NCI-H2107 (cell line): ENCODE data around the gene SECISBP2.
A peak's percentile ranks its signal among the peaks of the same experiment; 100 is the strongest.
"Not testable (repeated sequence)": the region's sequence is repeated elsewhere in the genome, so short reads cannot be mapped to it uniquely, and the experiment has no call there.

Experiments
- DNase-seq: peaks from one replicate; lab custom pipeline; 2025; lab: John Stamatoyannopoulos, UW

SECISBP2 gene, protein sequence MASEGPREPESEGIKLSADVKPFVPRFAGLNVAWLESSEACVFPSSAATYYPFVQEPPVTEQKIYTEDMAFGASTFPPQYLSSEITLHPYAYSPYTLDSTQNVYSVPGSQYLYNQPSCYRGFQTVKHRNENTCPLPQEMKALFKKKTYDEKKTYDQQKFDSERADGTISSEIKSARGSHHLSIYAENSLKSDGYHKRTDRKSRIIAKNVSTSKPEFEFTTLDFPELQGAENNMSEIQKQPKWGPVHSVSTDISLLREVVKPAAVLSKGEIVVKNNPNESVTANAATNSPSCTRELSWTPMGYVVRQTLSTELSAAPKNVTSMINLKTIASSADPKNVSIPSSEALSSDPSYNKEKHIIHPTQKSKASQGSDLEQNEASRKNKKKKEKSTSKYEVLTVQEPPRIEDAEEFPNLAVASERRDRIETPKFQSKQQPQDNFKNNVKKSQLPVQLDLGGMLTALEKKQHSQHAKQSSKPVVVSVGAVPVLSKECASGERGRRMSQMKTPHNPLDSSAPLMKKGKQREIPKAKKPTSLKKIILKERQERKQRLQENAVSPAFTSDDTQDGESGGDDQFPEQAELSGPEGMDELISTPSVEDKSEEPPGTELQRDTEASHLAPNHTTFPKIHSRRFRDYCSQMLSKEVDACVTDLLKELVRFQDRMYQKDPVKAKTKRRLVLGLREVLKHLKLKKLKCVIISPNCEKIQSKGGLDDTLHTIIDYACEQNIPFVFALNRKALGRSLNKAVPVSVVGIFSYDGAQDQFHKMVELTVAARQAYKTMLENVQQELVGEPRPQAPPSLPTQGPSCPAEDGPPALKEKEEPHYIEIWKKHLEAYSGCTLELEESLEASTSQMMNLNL

DNA sequence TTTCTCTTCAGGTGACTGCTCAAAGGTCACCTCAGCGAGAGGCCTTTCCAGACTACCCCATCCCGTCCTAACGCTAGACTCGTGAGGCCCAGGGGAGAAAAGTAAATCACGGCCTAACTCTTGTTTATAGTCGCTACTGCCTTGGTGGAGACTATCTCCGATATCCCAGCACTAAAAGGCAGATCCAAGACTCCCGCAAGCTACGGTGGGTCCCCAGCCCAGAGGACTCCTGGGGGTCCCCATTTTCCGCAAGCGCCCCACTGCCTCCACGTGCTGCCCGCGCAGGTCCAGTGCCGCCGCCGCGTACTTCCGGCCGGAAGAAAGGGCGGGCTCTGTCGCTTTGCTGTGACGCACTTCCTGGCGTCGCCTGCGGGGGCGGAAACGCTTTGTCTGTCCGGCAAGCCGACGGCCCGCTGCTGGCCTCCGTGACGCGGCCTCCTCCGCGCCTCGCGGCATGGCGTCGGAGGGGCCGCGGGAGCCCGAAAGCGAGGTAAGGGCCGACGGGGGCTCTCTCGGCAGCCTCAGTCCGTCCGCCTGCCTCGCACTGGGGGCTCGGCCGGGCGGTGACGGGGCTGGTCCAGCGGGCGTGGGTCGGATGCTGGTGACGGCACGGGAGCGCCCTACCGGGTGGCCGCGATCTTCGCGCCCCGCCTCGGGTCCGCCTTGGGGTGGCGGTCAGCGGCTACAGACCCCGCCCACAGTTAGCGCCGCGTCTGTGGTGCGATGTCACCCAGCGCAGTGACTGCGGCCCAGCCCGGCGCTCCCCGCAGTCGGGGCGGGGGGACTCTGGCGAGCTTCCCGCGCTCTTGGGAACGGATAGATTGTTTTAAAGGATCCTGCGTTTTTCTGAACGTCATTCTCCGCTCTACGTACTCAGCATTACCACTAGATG, at the start of gene SECISBP2:
Gene SECISBP2 (plus strand): TSS at position 378 of the 892 bp plus-strand sequence. CDS start 77 bp downstream, at position 455.
- peak; percentile 84 for DNase-seq

DNA sequence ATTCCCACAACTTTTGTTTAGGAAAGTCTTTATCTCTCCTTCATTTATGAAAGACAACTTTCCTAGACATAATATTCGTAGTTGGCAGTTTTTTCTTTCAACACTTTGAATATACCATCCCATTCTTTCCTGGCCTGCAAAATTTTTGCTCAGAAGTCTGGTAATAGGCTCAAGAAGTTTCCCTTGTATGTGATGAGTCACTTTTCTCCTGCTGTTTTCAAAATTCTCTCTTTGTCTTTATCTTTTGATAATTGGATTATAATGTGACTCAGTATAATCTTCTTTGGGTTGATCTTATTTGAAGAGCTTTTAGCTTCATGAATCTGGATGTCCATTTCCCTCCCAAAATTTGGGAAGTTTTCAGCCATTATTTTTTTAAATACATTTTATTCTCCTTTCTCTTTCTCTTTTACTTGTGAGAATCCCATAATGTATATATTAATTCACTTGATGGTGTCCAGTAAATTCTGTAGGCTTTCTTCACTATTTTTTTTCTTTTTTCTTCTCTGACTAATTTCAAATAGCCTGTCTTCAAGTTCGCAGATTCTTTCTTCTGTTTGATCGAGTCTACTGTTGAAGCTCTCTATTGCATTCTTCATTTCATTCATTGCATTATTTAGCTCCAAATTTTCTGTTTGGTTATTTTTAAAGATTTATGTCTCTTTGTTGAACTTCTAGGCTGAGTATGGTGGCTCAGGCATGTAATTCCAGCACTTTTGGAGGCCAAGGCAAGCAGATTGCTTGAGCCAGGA, 44.6 kb upstream of the SECISBP2 start:
- DNase-seq: no peak

DNA sequence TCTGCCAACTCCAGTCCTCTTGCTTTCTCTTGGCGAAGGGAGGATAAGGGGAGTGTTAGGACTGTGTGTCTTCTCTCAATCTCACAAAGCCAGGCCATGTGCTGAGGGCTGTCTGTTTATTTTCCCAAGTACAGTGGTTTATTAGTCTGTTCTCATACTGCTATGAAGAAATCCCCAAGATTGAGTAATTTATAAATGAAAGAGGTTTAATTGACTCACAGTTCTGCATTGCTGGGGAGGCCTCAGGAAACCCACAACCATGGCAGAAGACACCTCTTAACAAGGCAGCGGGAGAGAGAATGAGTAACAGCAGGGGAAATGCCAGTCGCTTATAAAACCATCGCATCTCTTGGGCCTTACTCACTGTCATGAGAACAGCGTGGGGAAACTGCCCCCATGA, 43.5 kb upstream of the SECISBP2 start:
- DNase-seq: no peak

DNA sequence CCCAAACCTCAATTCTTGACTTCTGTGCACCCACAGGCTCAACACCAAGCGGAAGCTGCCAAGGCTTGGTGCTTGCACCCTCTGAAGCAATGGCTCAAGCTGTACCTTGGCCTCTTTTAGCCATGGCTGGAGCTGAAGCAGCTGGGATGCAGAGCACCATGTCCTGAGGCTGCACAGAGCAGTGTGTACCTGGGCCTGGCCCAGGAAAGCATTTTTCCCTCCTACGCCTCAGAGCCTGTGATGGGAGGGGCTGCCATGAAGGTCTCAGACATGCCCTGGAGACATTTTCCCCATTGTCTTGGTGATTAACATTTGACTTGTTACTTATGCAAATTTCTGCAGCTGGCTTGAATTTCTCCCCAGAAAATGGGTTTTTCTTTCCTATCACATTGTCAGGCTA, 42.3 kb upstream of the SECISBP2 start:
- not testable (repeated sequence) for DNase-seq

DNA sequence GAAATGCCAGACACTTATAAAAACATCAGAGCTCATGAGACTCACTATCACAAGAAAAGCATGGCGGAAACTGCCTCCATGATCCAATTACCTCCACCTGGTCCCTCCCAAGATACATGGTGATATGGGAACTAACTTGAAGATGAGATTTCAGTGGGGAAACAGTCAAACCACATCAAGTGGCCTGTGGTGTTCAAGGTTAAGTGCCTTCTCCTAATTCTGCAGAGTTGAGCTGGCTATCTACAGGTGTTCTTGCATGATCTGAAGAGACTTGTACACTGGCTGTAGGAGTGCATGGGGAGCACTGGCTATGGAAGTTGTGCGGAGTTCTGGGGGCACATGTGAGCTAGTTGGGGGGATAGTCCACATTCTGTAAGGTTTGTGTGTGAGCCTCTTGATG, 41.3 kb upstream of the SECISBP2 start:
- no peak for DNase-seq

DNA sequence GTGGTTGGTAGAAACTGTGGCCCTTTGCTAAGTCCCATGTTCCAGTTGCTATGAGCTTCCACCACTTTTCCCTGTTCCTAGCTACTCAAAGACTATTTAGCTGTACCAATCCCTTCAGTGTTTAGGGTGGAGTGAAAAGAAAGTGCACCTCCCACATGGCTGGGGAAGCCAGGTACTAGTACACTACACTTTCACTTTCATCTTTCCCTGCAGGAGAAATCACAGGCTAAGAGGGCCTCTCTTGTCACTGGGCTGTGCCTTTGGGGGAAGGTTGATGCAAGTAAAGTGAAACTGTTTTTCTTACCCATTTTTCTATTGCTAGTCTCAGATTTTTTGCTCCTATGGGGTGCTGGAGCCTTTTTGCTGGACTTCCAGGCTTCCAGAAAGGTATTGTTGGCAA, 40.8 kb upstream of the SECISBP2 start:
- DNase-seq: no peak

DNA sequence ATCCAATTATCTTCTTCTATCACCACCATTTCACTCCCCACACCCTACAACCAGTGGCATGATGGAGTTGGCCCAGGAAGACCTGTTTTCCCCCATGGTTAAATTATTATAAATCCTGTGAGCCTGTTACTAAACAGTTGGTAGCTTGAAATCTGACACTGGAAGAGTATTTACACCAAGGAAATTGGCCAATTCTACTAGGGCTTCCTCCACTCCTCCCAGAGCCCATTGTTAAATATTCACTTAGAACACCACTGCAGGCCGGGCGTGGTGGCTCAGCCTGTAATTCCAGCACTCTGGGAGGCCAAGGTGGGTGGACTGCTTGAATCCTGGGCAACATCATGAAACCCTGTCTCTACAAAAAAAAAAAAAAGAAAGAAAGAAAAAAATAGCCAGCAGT, 39.7 kb upstream of the SECISBP2 start:
- DNase-seq: no peak

DNA sequence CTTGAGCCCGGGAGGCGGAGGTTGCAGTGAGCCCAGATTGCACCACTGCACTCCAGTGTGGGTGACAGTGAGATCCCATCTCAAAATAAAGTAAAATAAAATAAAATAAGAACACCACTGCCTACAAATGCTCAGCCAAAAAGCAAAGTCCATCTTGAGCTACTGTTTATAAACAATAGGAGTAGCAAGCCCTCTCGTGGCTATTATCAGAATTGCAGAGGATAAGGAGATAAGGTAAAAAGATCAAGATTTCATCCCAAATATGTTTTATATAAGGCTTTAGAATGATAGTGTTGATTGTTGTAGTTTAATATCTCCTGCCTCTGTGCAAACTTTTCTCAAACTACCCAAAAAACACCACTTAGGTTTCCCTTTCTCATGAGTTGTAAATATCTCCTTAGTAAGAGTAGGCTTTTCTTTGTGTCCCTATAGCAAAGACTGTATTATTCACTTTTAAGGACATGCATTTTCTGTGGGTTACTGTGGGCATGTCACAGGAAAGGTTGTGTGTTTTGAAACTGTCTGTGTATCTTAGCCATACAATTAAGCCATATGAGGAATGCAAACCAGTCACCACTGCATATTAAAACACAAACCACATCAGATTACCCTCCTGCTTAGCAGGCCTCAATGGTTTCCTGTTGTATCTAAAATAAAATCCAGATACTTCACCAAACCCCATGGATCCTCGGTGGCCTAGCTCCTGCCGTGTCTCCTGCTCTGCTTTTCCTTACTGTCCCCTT, 39.1 kb upstream of the SECISBP2 start:
- DNase-seq: no peak

DNA sequence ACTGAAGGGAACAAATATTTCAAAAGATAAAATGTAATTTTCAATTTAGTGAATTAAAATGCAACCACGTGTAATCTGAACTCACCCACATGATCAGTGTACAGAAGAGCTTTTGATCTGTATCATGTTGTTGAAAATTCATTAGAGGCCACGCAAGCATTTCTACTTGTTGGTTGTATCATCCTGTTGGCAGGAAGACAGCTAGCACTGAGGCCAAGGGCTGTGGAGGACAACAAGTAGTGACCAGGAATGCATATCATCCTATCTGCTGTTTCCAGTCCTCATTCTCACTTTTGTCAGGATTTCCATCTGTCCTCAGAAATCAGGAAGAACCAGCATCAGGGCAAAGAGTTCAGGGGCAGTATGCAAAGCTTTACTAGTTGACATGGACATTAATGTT, 37.2 kb upstream of the SECISBP2 start:
- DNase-seq: no peak

DNA sequence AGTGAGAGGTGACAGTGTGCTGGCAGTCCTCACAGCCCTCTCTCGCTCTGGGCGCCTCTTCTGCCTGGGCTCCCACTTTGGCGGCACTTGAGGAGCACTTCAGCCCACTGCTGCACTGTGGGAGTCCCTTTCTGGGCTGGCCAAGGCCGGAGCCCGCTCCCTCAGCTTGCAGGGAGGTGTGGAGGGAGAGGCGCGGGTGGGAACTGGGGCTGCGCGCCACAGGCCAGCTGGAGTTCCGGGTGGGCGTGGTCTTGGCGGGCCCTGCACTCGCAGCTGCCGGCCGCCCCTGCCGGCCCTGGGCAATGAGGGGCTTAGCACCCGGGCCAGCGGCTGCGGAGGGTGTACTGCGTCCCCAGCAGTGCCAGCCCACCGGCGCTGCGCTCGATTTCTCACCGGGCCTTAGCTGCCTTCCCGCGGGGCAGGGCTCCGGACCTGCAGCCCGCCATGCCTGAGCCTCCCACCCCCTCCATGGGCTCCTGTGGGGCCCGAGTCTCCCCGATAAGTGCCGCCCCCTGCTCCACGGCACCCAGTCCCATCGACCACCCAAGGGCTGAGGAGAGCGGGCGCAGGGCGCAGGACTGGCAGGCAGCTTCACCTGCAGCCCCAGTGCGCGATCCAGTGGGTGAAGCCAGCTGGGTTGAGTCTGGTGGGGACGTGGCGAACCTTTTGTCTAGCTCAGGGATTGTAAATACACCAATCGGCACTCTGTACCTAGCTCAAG, 35.9 kb upstream of the SECISBP2 start:
- DNase-seq: not testable (repeated sequence)

DNA sequence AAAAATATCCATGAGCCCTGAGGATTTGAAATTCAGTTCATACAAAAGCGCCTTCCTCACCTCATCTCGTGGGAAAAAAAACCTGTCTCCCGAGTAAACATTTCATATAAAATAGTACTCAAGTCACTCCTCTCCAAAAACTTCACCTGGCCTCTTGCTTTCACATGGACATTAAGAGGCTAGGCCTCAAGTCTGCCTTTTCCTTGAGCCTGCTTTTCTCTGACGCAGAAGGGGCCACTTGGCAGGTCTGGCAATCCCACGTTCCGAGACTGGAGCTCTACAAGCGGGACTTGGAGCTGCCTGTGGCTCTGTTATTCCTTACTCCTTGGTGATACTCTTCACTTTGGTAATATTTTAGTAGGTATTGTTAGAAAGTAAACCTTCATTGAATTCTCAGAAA, 34.2 kb upstream of the SECISBP2 start:
- no peak for DNase-seq

DNA sequence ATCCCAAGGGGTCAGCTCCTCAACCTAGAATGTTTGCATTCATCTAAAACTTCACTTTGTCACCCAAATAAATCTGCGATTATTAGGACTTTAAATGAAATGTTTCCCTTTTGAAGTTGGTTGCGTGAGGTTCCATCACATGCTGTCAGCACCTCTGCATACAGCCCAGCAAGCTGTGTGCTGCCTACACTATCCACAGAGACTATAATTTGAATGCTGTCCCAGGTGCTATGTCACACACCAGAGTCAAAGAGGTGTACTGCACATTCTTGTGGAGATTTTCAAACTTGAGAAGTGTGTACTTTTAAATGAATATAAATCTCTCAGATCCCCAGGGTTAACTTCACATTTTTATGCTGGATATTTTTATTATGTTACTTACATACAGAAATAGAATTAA, 26.6 kb upstream of the SECISBP2 start:
- no peak for DNase-seq

DNA sequence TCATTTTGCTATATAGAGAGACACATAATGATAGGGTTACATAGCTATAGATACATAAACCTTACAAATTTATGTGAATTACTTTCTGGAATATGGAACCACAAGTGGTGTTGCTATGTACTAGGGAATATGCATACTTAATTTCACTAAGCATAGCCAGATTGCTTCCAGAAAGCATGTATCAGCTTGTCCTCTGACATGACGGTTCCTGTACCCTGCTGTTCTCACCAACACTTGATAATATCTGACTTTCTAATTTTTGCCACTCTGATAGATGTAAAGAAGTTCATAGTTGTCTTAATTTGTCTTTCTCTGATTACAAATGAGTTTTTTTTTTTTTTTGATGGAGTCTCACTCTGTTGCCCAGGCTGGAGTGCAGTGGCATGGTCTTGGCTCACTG, 25.3 kb upstream of the SECISBP2 start:
- DNase-seq: no peak

DNA sequence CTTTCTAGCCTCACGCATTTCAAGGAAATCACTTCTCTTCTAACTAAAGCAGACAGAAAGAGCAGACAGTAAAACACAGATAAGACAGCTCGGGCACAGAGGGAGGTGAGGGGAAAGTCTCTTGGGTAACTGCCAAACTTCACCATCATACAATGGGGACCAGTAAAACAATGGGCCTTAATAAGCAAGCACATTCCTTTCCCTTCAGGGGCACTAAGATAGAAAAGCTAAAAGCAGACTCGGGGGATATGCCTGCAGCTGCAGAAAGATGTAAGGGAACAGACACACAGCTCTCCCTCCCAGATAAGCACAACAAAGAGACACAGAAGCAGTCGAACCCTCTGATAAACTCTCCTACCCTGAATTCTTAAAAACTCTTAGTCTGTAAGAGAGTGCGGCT, 22.9 kb upstream of the SECISBP2 start:
- DNase-seq: no peak

DNA sequence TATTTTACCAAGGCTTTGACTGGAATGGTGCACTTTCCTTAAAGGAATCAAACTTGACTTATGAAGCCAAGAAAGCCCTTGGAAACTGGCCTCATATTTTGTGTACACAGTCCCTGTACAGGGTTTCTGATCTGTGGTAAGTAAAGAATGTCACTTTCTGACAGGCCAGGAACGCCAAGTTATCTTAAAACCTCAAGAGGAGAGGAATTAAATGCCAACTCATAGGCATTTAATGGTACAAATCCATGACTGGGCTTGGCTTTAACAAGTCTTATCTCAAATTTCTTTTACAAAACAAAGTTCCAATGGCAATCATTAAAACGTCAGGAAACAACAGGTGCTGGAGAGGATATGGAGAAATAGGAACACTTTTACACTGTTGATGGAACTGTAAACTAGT, 16.3 kb upstream of the SECISBP2 start:
- DNase-seq: not testable (repeated sequence)

DNA sequence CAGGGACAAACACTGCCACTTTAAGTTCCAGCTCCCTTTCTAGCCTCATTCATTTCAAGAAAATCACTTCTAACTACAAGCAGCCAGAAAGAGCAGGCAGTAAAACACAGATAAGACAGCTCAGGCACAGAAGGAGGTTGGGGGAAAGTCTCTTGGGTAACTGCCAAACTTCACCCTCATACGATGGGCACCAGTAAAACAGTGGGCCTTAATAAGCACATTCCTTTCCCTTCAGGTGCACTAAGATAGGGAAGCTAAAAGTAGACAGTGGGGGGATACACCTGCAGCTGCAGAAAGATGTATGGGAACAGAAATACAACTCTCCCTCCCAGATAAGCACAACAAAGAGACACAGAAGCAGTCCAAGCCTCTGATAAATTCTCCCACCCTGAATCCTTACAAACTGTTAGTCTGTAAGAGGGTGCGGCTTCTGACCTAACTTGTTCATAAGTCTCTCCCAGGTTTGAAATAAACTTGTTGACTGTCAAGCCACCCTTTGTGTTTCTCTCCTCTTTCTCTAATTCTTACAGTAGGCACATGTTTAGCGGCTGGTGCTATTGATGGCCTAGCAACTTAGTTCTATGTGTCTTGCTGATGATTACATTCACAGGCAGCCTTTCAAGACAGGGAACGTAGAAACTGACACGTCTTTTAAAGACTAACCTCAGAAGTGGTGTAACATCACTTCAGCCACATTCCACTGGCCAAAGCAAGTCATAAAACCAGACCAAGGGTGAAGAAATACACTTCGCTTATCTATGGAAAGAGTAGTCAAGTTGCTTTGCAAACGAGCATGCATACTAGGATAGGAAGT, 14.1 kb upstream of the SECISBP2 start:
- no peak for DNase-seq

DNA sequence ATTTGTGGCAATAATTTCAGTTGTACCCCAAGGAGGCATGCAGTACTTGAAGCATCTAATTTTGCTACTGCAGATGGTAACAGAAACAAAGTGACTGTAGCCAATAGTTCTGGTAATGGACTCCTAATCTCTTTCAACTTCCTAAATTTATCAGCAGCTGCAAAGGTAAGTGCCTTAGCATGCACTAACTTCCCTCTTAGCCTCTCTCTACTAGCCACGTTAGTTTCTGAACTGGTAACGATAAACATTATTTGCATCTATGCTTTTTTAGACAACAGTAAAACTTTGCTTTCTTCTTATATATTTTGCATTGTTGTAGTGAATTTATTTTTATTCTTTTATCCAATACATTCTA, 13.5 kb upstream of the SECISBP2 start:
- DNase-seq: no peak

DNA sequence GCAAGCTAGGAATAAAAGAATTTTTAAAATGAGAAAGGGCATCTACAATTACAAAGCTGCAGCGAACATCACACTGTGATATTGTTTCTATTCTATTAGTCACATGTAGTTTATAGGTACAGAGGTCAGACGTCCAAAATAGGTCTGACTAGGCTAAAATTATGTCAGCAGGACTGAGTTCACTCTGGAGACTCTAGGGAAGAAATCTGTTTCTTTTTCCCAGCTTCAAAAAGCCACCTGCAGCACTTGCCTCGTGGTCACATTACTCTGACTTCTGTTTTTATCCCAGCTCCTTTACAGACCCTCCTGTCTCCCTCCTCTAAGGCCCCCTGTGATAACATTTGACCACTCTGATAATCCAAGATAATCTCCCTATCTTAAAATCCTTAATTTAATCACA, 12.4 kb upstream of the SECISBP2 start:
- DNase-seq: no peak

DNA sequence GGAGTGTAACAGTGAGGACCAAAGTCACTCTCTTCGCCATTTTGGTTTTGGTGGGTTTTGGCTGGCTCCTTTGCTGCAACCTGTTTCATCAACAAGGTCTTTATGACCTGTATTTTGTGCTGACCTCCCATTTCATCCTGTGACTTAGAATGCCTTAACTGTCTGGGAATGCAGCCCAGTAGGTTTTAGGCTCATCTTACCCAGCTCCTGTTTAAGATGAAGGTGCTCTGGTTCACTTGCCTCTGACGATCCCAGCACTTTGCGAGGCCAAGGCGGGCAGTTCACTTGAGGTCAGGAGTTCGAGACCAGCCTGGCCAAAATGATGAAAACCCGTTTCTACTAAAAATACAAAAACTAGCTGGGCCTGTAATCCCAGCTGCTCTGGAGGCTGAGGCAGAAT, 9.1 kb upstream of the SECISBP2 start:
- DNase-seq: no peak
